Measurements from ENCODE around the gene RPS6KA2.

RPS6KA2 gene

DNA sequence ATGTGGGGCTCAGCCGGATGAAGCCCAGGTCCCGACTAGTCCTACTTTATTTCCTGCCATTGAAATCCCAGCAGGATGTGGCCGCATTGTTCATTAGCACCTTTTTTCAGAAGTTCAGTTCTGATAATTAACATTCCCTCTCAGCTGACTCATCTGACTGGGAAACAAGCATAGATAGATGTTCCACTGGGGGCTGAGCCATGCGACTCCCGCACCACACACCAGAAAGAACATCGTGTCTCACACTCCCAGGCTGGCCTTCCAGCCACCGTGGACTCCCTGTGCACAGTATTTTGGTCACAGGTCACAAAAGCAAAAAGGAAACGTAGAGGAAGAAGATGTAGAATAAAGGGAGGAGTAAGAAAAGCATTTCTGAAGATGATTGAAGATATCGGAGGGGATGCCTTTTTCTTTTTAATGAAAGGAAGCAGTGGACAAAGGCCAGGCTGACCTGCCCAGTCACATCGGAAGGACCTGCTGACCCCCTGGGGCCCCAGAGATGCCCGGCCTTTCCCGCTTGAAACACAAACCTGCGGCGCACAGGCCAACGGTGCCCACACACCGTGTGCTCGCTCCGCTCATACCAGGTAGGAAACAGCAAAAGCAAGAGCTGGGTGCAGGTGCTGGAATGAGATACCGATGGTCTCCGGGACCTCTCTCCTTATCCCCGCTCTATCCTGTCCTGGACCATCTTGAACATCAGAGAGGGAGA, 11.8 kb downstream of the RPS6KA2 start:
- POLR2A ChIA-PET: no interaction called here
- H3K4me3 ChIP-seq (ENCODE audit: low read depth, low read length): no peak overlapping the region
- TF ChIP-seq CTCF (IDR thresholded peaks at IDR 0.05; ENCODE audit: insufficient read depth, low read length, missing control alignments): no peak
- CTCF ChIA-PET: interaction anchor here (1.9 to 4.7 kb wide), 2 partner anchors 15 to 100 kb away, joined by 4 to 21 read pairs; no protein-coding TSS in a partner anchor
- no peak for DNase-seq (ENCODE audit: low read depth, low spot score)

DNA sequence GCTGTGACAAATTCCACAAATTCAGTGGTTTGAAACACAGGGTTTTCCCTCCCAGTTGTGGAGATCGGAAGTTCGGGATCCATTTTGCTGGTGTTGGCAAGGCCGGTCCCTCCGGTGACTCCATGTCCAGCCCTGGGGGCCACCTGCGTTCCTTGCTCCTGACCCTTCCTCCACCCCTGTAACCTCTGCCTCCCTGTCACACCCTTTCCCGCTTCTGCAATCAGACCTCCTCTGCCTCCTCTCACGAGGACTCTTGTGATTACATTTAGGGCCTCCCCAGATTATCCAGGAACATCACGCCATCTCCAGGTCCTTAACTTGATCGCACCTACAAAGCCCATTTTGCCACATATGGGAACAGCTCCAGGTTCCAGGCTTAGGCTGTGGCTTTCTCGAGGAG, 12.5 kb downstream of the RPS6KA2 start:
- TF ChIP-seq CTCF (IDR thresholded peaks at IDR 0.05; ENCODE audit: insufficient read depth, low read length, missing control alignments): no peak
- no peak overlapping the region for H3K4me3 ChIP-seq (ENCODE audit: low read depth, low read length)
- no peak for DNase-seq (ENCODE audit: low read depth, low spot score)
- ChIA-PET CTCF (interaction anchor here (1.9 to 4.7 kb wide), 2 partner anchors 15 to 100 kb away, joined by 4 to 21 read pairs; no protein-coding TSS in a partner anchor), POLR2A (no interaction called here)

- DNase-seq (ENCODE audit: low read depth, low spot score): no peak
- TF ChIP-seq CTCF (IDR thresholded peaks at IDR 0.05; ENCODE audit: insufficient read depth, low read length, missing control alignments): no peak
- ChIA-PET CTCF (interaction anchor here (1.9 to 4.7 kb wide), 2 partner anchors 14 to 99 kb away, joined by 4 to 21 read pairs; no protein-coding TSS in a partner anchor), POLR2A (no interaction called here)
- H3K4me3 ChIP-seq (ENCODE audit: low read depth, low read length): no peak overlapping the region
Observed at GRCh38 chr6:166614171-166614583, 12.9 kb downstream of the RPS6KA2 start.

DNA sequence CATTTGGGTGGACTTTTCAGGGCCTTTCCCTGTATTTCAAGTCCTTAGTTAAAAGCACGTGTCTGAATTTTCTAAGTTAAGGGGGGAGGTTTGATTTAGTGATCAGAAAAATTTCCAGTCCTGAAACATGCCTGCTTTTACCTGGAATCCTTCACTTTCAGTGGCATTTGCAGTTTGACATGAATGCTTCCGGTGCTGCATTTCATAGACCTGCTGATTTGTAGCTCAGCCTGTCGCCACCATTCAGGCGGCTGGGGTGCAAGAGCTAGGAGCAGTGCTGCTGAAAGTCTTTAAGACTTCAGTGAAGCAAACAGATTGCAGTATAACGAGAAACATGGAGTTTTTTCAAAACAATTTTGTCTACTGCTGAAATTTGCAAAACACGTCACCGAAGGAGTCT, 14.0 kb downstream of the RPS6KA2 start:
- no peak for TF ChIP-seq CTCF (IDR thresholded peaks at IDR 0.05; ENCODE audit: insufficient read depth, low read length, missing control alignments)
- no peak for DNase-seq (ENCODE audit: low read depth, low spot score)
- no peak overlapping the region for H3K4me3 ChIP-seq (ENCODE audit: low read depth, low read length)
- ChIA-PET POLR2A (no interaction called here), CTCF (interaction anchor here (0.7 to 4.7 kb wide), 2 partner anchors 12 to 13 kb away, joined by 3 to 21 read pairs; no protein-coding TSS in a partner anchor)

GRCh38 chr6:166612471-166612881, 14.6 kb downstream of the RPS6KA2 start:
- POLR2A ChIA-PET: no interaction called here
- no peak overlapping the region for H3K4me3 ChIP-seq (ENCODE audit: low read depth, low read length)
- CTCF ChIA-PET: interaction anchor here (1.4 to 4.7 kb wide), 2 partner anchors 13 to 14 kb away, joined by 4 to 21 read pairs; partner anchors contain the start of gene RPS6KA2
- no peak for TF ChIP-seq CTCF (IDR thresholded peaks at IDR 0.05; ENCODE audit: insufficient read depth, low read length, missing control alignments)
- no peak for DNase-seq (ENCODE audit: low read depth, low spot score)

DNA sequence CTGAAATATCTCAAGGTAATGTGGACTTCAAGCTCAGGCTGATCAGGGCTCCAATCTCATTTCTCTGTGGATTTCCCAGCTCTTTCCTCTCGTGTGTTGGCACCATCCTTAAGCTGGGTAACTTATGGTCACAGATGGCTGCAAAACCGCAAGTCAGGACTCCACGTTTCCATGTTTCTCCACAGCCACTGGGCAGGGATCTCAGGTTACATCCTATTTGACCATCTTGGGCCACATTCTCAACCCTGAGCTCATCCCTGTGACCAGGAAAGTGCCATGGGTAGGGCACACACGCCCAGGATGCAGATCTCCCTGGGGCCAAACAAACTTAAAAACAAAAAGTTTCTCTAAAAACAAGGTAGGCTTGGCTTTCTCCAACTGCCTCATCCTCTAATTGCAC, 15.4 kb downstream of the RPS6KA2 start:
- CTCF ChIA-PET: interaction anchor here (1.4 to 4.7 kb wide), 2 partner anchors 12 to 15 kb away, joined by 4 to 21 read pairs; partner anchors contain the start of gene RPS6KA2
- POLR2A ChIA-PET: no interaction called here
- no peak overlapping the region for H3K4me3 ChIP-seq (ENCODE audit: low read depth, low read length)
- no peak for TF ChIP-seq CTCF (IDR thresholded peaks at IDR 0.05; ENCODE audit: insufficient read depth, low read length, missing control alignments)
- DNase-seq (ENCODE audit: low read depth, low spot score): no peak

Data from AG04449 (cell line).